Measurements from ENCODE around the gene ATP5PF. TPM values are rescaled to one million over a fixed set of nuclear protein-coding genes. Genes with fewer than 3 reads are reported as not detected.
"Not testable (repeated sequence)": the region's sequence is repeated elsewhere in the genome, so short reads cannot be mapped to it uniquely, and the experiment has no call there.

ATP5PF gene
- total and polyA plus RNA-seq, 4 experiments from 2014 or later, result 56.6 to 419 (median 184) TPM

DNA sequence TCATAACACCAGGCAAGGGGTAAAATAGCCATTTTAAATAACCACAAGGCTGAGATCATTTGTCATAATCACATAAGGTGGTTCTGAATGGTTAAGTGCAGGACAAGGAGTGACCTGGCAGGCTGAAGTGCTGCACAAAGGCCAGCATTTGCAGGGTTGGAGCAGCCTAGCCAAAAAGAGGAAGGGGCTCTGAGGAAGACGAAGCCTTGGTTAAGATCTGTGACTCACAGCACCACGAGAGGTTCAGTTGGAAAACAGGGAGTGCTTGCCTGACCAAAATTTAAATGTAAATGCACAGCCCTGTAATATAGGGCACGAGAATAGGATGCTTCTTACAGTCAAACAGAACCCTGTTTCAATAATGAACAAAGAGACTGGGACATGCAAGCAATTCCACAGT, 12.1 kb downstream of the ATP5PF start:
- intact Hi-C loops (cut with micrococcal nuclease), result no loop called here
- Mint-ChIP-seq H3K4me1 (peaks cover 0 to 4% (median under 1%) of the 10 kb centered on the region in 4 donors), H3K27ac (peak overlapping the region in 1 of 7 donors; percentile 12), H3K27me3 (no peaks in the 10 kb centered on the region), H3K4me3 (no peak overlapping the region), H3K36me3 (peaks cover 48 to 57% of the 10 kb centered on the region in 2 donors), H3K9me3 (no peaks in the 10 kb centered on the region)
- H3K4me1 ChIP-seq (ENCODE audit: insufficient read depth, low read length), result no peaks in the 10 kb centered on the region
- H3K9me3 ChIP-seq (ENCODE audit: control insufficient read depth in 1 of 2, low read length in 2 of 2), result no peaks in the 10 kb centered on the region
- H3K36me3 ChIP-seq (ENCODE audit: insufficient read depth, low read length), result peaks cover 41% of the 10 kb centered on the region
- no peak overlapping the region for H3K4me3 ChIP-seq (ENCODE audit: low read length in 2 of 2)
- no peaks in the 10 kb centered on the region for H3K27me3 ChIP-seq (ENCODE audit: insufficient read depth, low read length)
- ChIA-PET CTCF (ENCODE audit: partially characterized antibody) (interaction anchor here (1.6 kb wide), 1 partner anchor 15 kb away, joined by 6 read pairs; no protein-coding TSS in a partner anchor), POLR2A (ENCODE audit: partially characterized antibody) (no interaction called here)
- no peak for DNase-seq
- no peak overlapping the region for H3K27ac ChIP-seq (ENCODE audit: low read depth, low read length)

DNA sequence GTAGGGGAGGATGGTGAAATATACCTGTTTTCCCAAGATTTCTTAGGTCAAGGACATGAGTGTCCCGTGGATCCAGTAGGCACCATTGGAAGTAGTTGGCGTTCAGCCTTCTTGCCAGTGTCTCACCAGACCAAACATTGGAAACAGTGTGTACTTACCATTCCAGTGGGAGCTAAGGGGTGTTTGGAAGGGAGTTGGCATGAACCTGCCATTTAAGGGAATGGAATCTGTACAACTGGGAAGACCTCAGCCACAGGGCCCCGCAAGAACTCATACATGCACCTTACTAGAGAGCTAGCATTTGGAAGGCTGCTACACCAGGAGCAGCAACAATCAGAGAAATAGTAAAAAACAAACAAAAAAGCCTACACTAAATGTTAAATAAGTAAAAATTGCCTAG, 12.7 kb downstream of the ATP5PF start:
- Mint-ChIP-seq H3K36me3 (peaks cover 44 to 52% of the 10 kb centered on the region in 2 donors), H3K9me3 (no peaks in the 10 kb centered on the region), H3K4me3 (no peak overlapping the region), H3K27ac (peak overlapping the region in 1 of 7 donors; percentile 12), H3K27me3 (no peaks in the 10 kb centered on the region), H3K4me1 (peaks cover 0 to 4% (median under 1%) of the 10 kb centered on the region in 4 donors)
- Histone ChIP-seq H3K27me3 (ENCODE audit: insufficient read depth, low read length) (no peaks in the 10 kb centered on the region), H3K4me3 (ENCODE audit: low read length in 2 of 2) (no peak overlapping the region), H3K27ac (ENCODE audit: low read depth, low read length) (no peak overlapping the region), H3K9me3 (ENCODE audit: control insufficient read depth in 1 of 2, low read length in 2 of 2) (no peaks in the 10 kb centered on the region), H3K4me1 (ENCODE audit: insufficient read depth, low read length) (no peaks in the 10 kb centered on the region), H3K36me3 (ENCODE audit: insufficient read depth, low read length) (peaks cover 35% of the 10 kb centered on the region)
- POLR2A ChIA-PET (ENCODE audit: partially characterized antibody), result no interaction called here
- intact Hi-C loops (cut with micrococcal nuclease), result no loop called here
- no peak for DNase-seq
- CTCF ChIA-PET (ENCODE audit: partially characterized antibody), result interaction anchor here (1.6 kb wide), 1 partner anchor 14 kb away, joined by 6 read pairs; no protein-coding TSS in a partner anchor

DNA sequence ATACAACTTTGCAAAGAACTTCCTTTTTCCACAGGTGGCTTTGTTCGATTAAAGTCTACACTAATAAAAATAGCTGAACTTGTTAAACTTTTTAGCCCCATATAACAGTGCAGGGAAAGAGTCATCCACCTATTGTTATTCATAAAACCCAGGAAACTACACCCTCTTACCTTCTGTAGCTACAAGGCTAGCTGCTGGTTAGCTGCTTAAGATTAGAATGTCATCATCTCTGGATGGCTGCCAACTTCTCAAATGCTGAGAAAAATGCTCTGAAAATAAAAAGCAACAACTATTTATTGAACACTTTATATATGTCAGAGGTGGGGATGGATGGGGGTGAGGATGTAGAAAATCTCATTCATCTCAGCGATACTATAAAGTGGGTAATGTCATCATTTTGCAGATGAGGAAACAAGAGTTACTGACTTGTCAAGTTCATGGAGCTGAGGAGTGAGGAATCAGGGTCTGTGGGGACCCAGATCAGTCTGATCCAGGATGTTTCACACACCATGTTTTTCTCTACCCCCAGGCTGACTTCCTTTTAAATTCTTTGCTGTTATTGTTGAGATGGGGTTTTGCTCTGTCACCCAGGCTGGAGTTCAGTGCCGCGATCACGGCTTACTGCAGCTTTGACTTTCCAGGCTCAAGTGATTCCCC, 17.1 kb downstream of the ATP5PF start:
- no peak overlapping the region for H3K27ac ChIP-seq (ENCODE audit: low read depth, low read length)
- peaks cover 5% of the 10 kb centered on the region for H3K36me3 ChIP-seq (ENCODE audit: insufficient read depth, low read length)
- Mint-ChIP-seq H3K36me3 (peaks cover 15 to 22% of the 10 kb centered on the region in 2 donors), H3K27ac (no peak overlapping the region), H3K4me1 (peaks cover 0 to 2% (median under 1%) of the 10 kb centered on the region in 4 donors), H3K27me3 (no peaks in the 10 kb centered on the region), H3K4me3 (no peak overlapping the region), H3K9me3 (no peaks in the 10 kb centered on the region)
- no peaks in the 10 kb centered on the region for H3K27me3 ChIP-seq (ENCODE audit: insufficient read depth, low read length)
- no peak overlapping the region for H3K4me3 ChIP-seq (ENCODE audit: low read length in 2 of 2)
- ChIA-PET POLR2A (ENCODE audit: partially characterized antibody) (interaction anchor here (2.1 kb wide), 1 partner anchor 17 kb away, joined by 5 read pairs; the partner anchor contains the start of gene ATP5PF), CTCF (ENCODE audit: partially characterized antibody) (interaction anchor here (1.0 to 2.5 kb wide), 2 partner anchors 10 to 109 kb away, joined by 4 to 9 read pairs; no protein-coding TSS in a partner anchor)
- no peak for DNase-seq
- intact Hi-C loops (cut with micrococcal nuclease), result no loop called here
- H3K4me1 ChIP-seq (ENCODE audit: insufficient read depth, low read length), result no peaks in the 10 kb centered on the region
- H3K9me3 ChIP-seq (ENCODE audit: control insufficient read depth in 1 of 2, low read length in 2 of 2), result no peaks in the 10 kb centered on the region

DNA sequence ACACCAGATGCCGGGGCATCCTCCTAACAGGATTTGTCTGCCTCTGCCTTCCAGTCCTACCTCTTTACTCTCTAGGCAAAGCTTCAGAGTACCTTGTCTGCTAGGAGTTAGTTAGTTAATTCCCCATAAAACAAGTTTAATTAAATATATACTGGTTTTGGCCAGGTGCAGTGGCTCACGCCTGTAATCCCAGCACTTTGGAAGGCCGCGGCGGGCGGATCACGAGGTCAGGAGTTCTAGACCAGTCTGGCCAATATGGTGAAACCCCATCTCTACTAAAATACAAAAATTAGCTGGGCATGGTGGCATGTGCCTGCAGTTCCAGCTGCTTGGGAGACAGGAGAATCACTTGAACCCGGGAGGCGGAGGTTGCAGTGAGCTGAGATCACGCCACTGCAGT, 20.6 kb downstream of the ATP5PF start:
- CTCF ChIA-PET (ENCODE audit: partially characterized antibody), result interaction anchor here (0.8 kb wide), 1 partner anchor 106 kb away, joined by 3 read pairs; no protein-coding TSS in a partner anchor
- H3K9me3 Mint-ChIP-seq; H3K4me3 Mint-ChIP-seq; POLR2A ChIA-PET (ENCODE audit: partially characterized antibody); H3K27me3 Mint-ChIP-seq; H3K4me1 Mint-ChIP-seq; H3K36me3 ChIP-seq (ENCODE audit: insufficient read depth, low read length); H3K27ac ChIP-seq (ENCODE audit: low read depth, low read length); H3K9me3 ChIP-seq (ENCODE audit: control insufficient read depth in 1 of 2, low read length in 2 of 2); intact Hi-C loops (cut with micrococcal nuclease); DNase-seq; H3K4me1 ChIP-seq (ENCODE audit: insufficient read depth, low read length); H3K4me3 ChIP-seq (ENCODE audit: low read length in 2 of 2); H3K27me3 ChIP-seq (ENCODE audit: insufficient read depth, low read length); H3K36me3 Mint-ChIP-seq: not testable (repeated sequence)
- peak overlapping the region in 1 of 7 donors; percentile 46 for H3K27ac Mint-ChIP-seq

DNA sequence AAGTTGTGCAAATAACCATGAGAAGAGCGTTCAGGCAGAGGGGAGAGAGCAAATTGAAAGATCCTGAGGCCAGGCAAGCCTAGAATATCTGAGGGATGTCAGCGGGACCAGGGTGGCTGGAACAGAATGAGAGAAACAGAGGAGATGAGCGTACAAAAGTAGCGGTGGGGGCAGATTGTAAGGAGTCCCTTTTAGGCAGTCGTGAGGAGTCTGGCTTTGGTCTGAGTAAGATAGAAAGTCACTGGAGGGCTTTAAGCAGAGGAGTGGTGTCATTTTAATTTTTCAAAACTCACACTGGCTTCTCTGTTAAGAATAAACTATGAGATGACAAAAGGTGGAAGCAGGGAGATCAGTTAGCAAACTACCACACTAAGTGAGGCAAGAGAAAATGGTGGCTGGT, 24.2 kb downstream of the ATP5PF start:
- no peak for DNase-seq
- H3K9me3 Mint-ChIP-seq, result no peaks in the 10 kb centered on the region
- no peaks in the 10 kb centered on the region for H3K27me3 Mint-ChIP-seq
- ChIA-PET CTCF (ENCODE audit: partially characterized antibody) (interaction anchor here (0.9 kb wide), 1 partner anchor 38 kb away, joined by 3 read pairs; no protein-coding TSS in a partner anchor), POLR2A (ENCODE audit: partially characterized antibody) (no interaction called here)
- H3K4me1 Mint-ChIP-seq, result no peaks in the 10 kb centered on the region
- Histone ChIP-seq H3K4me3 (ENCODE audit: low read length in 2 of 2) (no peak overlapping the region), H3K9me3 (ENCODE audit: control insufficient read depth in 1 of 2, low read length in 2 of 2) (no peaks in the 10 kb centered on the region), H3K27ac (ENCODE audit: low read depth, low read length) (no peak overlapping the region), H3K4me1 (ENCODE audit: insufficient read depth, low read length) (no peaks in the 10 kb centered on the region), H3K36me3 (ENCODE audit: insufficient read depth, low read length) (no peaks in the 10 kb centered on the region), H3K27me3 (ENCODE audit: insufficient read depth, low read length) (no peaks in the 10 kb centered on the region)
- intact Hi-C loops (cut with micrococcal nuclease), result no loop called here
- no peaks in the 10 kb centered on the region for H3K36me3 Mint-ChIP-seq
- H3K27ac Mint-ChIP-seq, result no peak overlapping the region
- no peak overlapping the region for H3K4me3 Mint-ChIP-seq

- H3K4me3 Mint-ChIP-seq, result no peak overlapping the region
- no peaks in the 10 kb centered on the region for H3K4me1 Mint-ChIP-seq
- no peaks in the 10 kb centered on the region for H3K36me3 Mint-ChIP-seq
- Histone ChIP-seq H3K27ac (ENCODE audit: low read depth, low read length) (no peak overlapping the region), H3K27me3 (ENCODE audit: insufficient read depth, low read length) (no peaks in the 10 kb centered on the region), H3K4me3 (ENCODE audit: low read length in 2 of 2) (no peak overlapping the region), H3K9me3 (ENCODE audit: control insufficient read depth in 1 of 2, low read length in 2 of 2) (no peaks in the 10 kb centered on the region), H3K36me3 (ENCODE audit: insufficient read depth, low read length) (no peaks in the 10 kb centered on the region), H3K4me1 (ENCODE audit: insufficient read depth, low read length) (no peaks in the 10 kb centered on the region)
- H3K27ac Mint-ChIP-seq, result no peak overlapping the region
- no peak for DNase-seq
- POLR2A ChIA-PET (ENCODE audit: partially characterized antibody), result no interaction called here
- no peaks in the 10 kb centered on the region for H3K27me3 Mint-ChIP-seq
- intact Hi-C loops (cut with micrococcal nuclease), result loop anchor here (2.0 kb wide), 1 partner anchor 71 kb away; the partner anchor contains the start of gene JAM2
- CTCF ChIA-PET (ENCODE audit: partially characterized antibody), result interaction anchor here (1.2 kb wide), 1 partner anchor 102 kb away, joined by 7 read pairs; no protein-coding TSS in a partner anchor
- no peaks in the 10 kb centered on the region for H3K9me3 Mint-ChIP-seq
These were observed 24.9 kb downstream of the ATP5PF start for GRCh38 chr21:25709684-25710265.

- Histone ChIP-seq H3K27ac (ENCODE audit: low read depth, low read length) (no peak overlapping the region), H3K4me1 (ENCODE audit: insufficient read depth, low read length) (no peaks in the 10 kb centered on the region), H3K4me3 (ENCODE audit: low read length in 2 of 2) (no peak overlapping the region), H3K27me3 (ENCODE audit: insufficient read depth, low read length) (no peaks in the 10 kb centered on the region), H3K9me3 (ENCODE audit: control insufficient read depth in 1 of 2, low read length in 2 of 2) (no peaks in the 10 kb centered on the region), H3K36me3 (ENCODE audit: insufficient read depth, low read length) (no peaks in the 10 kb centered on the region)
- DNase-seq, result peak in 4 of 5 donors; percentile 38 to 48 (median 46)
- no peaks in the 10 kb centered on the region for H3K36me3 Mint-ChIP-seq
- no peaks in the 10 kb centered on the region for H3K27me3 Mint-ChIP-seq
- intact Hi-C loops (cut with micrococcal nuclease), result loop anchor here (1.0 to 2.0 kb wide), 3 partner anchors 70 to 287 kb away; partner anchors contain the start of gene JAM2
- no peak overlapping the region for H3K27ac Mint-ChIP-seq
- POLR2A ChIA-PET (ENCODE audit: partially characterized antibody), result interaction anchor here (1.2 kb wide), 2 partner anchors 26 to 100 kb away, joined by 4 to 5 read pairs; partner anchors contain the start of genes ATP5PF and GABPA
- no peaks in the 10 kb centered on the region for H3K4me1 Mint-ChIP-seq
- CTCF ChIA-PET (ENCODE audit: partially characterized antibody), result interaction anchor here (0.7 to 4.4 kb wide), 14 partner anchors 9 to 289 kb away, joined by 3 to 40 read pairs (median 3); partner anchors contain the start of gene MRPL39
- no peaks in the 10 kb centered on the region for H3K9me3 Mint-ChIP-seq
- no peak overlapping the region for H3K4me3 Mint-ChIP-seq
These were observed 26.1 kb downstream of the ATP5PF start for GRCh38 chr21:25708467-25709065.

All from CD4-positive, alpha-beta memory T cell (primary cell).